Adrenal gland (tissue), 5 donors: ENCODE data around the gene LCE1E.

Experiments used
- POLR2A ChIP-seq, 2 donors: fragments of 450-650 bp; IDR thresholded peaks; one replicate each; pipeline ENCODE4 v1.6.1; 2017; ENCODE audit warnings: antibody characterized with exemption in 2 of 2, mild to moderate bottlenecking in 2 of 2, moderate library complexity in 1 of 2
- TF ChIP-seq, protein P1 (sequence below), 6 experiments: fragments of 450-650 bp in 4 of 6; fragments of 200-600 bp in 2 of 6; sonication (generic) in 1 of 6; IDR thresholded peaks; 1 replicate in 5 of 6; 2 replicates in 1 of 6; pipeline versions ENCODE4 v1.5.1 to v1.8.0; 2016 to 2021; ENCODE audit warnings: antibody characterized with exemption in 6 of 6, mild to moderate bottlenecking in 2 of 6, moderate library complexity in 1 of 6
- donor health status: DM: no; HTN: no; CAD: no.

- TF ChIP-seq, protein P1, sequence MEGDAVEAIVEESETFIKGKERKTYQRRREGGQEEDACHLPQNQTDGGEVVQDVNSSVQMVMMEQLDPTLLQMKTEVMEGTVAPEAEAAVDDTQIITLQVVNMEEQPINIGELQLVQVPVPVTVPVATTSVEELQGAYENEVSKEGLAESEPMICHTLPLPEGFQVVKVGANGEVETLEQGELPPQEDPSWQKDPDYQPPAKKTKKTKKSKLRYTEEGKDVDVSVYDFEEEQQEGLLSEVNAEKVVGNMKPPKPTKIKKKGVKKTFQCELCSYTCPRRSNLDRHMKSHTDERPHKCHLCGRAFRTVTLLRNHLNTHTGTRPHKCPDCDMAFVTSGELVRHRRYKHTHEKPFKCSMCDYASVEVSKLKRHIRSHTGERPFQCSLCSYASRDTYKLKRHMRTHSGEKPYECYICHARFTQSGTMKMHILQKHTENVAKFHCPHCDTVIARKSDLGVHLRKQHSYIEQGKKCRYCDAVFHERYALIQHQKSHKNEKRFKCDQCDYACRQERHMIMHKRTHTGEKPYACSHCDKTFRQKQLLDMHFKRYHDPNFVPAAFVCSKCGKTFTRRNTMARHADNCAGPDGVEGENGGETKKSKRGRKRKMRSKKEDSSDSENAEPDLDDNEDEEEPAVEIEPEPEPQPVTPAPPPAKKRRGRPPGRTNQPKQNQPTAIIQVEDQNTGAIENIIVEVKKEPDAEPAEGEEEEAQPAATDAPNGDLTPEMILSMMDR (IDR thresholded peaks at IDR 0.05) = no peak
- TF ChIP-seq POLR2A (IDR thresholded peaks at IDR 0.05) = no peak
Observed at GRCh38 chr1:152745289-152745704, 40.8 kb upstream of the LCE1E start.
